ENCODE results near the gene FAM170A.

DNA sequence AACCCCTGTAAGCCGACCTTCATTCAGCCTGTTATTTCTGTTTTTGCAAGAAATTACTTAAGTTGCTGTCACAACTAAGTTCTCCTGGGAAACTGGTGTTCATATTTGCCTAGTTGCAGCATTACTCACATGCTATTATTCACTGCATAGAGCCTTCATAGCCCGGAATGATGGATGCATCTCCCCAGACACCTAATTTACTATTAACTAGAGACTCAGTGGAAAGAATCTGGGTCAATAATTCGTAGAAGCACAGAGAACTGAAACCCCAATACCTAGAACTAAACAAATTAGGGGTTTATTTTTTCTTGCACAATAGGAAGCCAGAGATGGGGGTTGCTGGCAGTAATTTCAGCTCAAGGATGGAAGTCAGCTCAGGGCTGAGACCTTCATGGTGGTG, 45.7 kb upstream of the FAM170A start:
- TF ChIP-seq, protein P1, sequence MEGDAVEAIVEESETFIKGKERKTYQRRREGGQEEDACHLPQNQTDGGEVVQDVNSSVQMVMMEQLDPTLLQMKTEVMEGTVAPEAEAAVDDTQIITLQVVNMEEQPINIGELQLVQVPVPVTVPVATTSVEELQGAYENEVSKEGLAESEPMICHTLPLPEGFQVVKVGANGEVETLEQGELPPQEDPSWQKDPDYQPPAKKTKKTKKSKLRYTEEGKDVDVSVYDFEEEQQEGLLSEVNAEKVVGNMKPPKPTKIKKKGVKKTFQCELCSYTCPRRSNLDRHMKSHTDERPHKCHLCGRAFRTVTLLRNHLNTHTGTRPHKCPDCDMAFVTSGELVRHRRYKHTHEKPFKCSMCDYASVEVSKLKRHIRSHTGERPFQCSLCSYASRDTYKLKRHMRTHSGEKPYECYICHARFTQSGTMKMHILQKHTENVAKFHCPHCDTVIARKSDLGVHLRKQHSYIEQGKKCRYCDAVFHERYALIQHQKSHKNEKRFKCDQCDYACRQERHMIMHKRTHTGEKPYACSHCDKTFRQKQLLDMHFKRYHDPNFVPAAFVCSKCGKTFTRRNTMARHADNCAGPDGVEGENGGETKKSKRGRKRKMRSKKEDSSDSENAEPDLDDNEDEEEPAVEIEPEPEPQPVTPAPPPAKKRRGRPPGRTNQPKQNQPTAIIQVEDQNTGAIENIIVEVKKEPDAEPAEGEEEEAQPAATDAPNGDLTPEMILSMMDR (IDR thresholded peaks at IDR 0.05; ENCODE audit: borderline replicate concordance, extremely low read depth, low read length, poor library complexity, severe bottlenecking): no peak
- TF ChIP-seq EZH2 (IDR thresholded peaks at IDR 0.05; ENCODE audit: borderline replicate concordance, low read depth, low read length, severe bottlenecking): no peak
